VCaP (cell line): ENCODE results near the gene OLIG1.
A peak's percentile ranks its signal among the peaks of the same experiment; 100 is the strongest.

Source experiments
- H3K27ac ChIP-seq: fragments of 450-650 bp; 2 replicates; pipeline ENCODE4 v1.5.1; 2017
- TF ChIP-seq, protein P1 (sequence below): fragments of 450-650 bp; conservative IDR thresholded peaks from 2 replicates; pipeline ENCODE4 v1.5.1; 2017; ENCODE audit warnings: mild to moderate bottlenecking, moderate library complexity

The OLIG1 gene

DNA sequence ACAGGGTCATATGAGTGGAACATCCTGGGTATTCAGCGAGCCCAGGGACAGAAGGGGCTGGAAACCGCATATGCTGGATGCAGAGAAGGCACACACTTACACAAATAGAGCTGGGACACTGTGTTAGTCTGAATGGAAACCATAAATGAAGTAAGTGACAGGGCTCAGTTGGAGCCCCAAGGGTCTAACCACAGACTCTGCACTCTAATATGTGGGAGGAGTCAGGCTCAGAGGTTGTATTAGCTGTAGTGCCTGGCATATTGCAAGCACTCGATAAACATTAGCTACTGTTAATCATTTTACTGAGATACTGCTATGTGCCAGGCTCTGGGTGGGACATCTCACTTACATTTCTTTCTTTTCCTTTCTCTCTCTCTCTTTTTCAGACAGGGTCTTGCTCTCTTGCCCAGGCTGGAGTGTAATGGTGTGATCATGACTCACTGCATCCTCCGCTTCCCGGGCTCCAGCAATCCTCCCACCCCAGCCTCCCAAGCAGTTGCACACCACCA lies 6.5 kb upstream of the OLIG1 start:
- no peak overlapping the region for H3K27ac ChIP-seq
- TF ChIP-seq, protein P1, sequence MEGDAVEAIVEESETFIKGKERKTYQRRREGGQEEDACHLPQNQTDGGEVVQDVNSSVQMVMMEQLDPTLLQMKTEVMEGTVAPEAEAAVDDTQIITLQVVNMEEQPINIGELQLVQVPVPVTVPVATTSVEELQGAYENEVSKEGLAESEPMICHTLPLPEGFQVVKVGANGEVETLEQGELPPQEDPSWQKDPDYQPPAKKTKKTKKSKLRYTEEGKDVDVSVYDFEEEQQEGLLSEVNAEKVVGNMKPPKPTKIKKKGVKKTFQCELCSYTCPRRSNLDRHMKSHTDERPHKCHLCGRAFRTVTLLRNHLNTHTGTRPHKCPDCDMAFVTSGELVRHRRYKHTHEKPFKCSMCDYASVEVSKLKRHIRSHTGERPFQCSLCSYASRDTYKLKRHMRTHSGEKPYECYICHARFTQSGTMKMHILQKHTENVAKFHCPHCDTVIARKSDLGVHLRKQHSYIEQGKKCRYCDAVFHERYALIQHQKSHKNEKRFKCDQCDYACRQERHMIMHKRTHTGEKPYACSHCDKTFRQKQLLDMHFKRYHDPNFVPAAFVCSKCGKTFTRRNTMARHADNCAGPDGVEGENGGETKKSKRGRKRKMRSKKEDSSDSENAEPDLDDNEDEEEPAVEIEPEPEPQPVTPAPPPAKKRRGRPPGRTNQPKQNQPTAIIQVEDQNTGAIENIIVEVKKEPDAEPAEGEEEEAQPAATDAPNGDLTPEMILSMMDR, result no peak

DNA sequence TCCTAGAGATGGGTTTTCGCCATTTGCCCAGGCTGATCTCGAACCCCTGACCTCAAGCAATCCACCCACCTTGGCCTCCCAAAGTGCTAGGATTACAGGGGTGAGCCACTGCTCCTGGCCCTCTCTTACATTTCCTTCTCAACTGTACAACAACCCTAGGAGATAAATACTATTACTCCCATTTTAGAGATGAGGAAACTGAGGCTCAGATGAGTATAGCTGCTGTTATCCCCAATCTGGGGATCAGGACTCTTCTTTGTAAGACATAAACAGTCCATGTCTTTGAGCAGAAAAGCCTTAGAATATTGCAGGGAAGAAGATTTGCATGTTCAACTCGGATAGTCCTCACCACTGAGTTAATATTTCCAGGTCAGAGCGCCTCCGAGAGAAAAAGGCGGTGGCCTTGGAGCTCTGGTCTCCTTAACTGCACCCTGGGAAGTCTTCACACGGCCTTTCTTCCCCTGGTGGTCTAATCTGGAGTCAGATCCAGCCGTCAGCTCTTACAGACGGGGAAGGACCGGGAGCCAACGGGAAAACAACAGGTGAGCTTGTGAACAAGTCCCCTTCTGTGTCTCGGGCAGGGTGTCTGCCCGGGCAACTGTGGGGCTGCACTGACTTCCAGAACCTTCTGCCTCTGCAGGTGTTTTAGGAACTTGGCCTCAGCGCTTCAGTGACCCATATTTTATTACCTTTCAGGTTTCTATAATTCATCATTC lies 5.9 kb upstream of the OLIG1 start:
- H3K27ac ChIP-seq, result no peak overlapping the region
- TF ChIP-seq, protein P1, result no peak

DNA sequence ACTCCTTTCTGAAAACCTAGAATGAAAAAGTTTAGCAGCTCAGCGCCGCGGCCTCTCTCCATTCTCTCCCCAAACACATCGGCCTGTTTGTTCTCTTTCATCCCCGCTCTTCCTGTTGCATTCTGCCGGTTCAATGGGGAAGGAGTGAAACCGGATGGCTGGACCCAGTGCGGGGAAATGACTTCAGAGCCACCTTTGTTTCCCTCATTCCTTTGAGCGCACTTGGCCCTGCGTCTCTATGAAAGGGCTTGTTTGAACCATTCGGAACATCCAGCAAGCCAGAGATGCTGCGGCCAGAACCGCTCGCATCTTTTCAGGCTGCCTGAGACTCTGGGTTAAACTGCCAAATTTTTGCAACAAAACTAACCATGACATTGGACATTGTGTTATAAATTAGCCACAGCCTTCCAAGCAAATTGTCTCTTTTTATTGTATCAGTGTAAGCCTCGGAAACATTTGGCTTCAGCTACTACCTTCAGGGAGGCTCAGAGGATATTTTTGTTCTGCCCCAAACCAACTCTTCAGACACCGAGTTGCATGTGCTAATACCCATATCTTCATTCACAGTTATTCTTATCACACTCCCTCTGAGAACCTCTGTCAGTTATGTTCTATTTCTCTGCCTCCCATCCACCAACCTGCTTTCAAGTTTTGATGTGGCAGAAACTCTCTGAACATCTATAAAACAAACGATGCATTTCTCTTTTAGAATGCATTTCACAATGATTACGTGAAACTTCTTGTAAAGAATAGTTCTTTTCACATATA lies 5.1 kb upstream of the OLIG1 start:
- H3K27ac ChIP-seq, result no peak overlapping the region
- TF ChIP-seq, protein P1, result no peak

DNA sequence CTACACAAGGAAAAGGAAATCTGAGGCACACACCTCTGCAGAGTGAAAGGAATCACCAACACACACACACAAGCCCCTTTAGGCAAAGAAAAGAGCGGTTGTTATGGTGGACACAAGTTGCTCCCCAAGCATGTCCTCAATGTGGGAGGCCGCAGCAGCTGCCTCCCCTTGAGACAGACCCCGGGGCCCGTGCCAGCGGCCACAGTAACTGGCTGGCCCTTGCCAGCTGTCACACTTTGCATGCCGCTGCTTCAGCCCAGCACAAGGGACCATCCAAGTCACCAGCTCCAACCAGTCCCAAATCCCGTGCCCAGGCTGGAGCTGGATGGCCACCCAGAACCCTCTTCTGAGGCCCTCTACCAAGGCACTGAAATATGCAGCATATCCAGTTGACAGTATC lies 2.9 kb upstream of the OLIG1 start:
- TF ChIP-seq, protein P1, result no peak
- no peak overlapping the region for H3K27ac ChIP-seq

DNA sequence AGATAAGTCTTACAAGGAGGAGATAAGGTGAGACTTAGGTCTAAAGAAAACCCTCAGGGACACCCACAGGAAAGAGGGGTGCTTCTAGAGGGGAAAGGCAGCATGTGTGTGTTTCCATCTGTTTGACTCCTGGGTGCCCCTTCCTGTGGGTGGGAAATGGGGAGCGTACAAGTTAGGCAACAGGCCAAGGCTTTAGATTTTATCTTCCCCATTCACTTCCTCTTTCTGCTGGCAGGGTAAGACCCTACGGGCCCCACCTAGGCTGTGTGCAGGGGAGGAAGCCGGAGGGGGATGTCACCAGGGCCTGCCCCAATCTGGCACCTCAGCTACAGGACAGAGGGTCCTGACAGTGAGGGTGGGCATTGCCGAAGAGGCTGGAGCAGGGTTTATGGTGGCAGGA lies 2.5 kb upstream of the OLIG1 start:
- no peak overlapping the region for H3K27ac ChIP-seq
- TF ChIP-seq, protein P1, result no peak

DNA sequence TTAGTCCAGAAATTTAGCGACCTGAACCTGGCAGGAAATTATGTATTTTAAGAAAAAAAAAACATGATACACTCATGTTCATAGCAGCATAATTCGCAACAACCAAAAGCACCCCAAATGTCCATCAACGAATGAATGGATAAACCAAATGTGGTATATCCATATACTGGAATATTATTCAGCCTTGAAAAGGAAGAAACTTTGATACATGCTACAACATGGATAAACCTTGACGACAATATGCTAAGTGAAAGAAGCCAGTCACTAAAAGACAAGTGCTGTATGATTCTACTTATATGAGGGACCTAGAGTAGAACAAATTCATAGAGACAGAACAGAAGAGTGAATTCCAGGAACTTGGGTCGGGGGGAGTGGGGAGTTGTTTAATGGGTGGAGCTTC lies 698 bp upstream of the OLIG1 start:
- TF ChIP-seq, protein P1, result no peak

DNA sequence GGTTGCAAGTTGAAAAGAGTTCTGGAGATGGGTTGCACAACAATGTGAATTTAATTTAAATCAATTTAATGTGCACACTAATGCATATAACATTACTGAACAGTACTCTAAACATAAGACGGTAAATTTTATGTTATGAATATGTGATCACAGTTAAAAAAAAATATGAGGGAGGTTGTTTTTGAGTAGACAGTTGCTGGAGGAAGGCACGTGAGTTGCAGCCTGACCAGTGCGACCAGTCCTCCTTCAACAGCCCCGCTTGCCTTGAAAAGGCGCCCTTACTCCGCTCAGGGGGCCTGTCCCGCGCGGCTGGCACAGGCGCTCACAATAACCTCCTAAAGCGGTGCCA lies 322 bp upstream of the OLIG1 start:
- peak overlapping the region; percentile 77 for H3K27ac ChIP-seq
- TF ChIP-seq, protein P1, result no peak

More for the DNA sequence above, 698 bp upstream of the OLIG1 start:
- H3K27ac ChIP-seq, result no peak overlapping the region; the same call in 1 of the 2 replicates
